Activated naive CD4-positive, alpha-beta T cell treated with anti-CD3 and anti-CD28 coated beads, Interleukin-2, amount 50 U/mL, for 16 hours (primary cell): ENCODE measurements around the gene USP43.

ENCODE experiments used
- DNase-seq: peaks from one replicate; pipeline ENCODE4 v3.0.0-alpha.2; 2020

The USP43 gene

GRCh38 chr17:9666461-9667050 is 21.2 kb downstream of the USP43 start:
- no peak for DNase-seq

DNA sequence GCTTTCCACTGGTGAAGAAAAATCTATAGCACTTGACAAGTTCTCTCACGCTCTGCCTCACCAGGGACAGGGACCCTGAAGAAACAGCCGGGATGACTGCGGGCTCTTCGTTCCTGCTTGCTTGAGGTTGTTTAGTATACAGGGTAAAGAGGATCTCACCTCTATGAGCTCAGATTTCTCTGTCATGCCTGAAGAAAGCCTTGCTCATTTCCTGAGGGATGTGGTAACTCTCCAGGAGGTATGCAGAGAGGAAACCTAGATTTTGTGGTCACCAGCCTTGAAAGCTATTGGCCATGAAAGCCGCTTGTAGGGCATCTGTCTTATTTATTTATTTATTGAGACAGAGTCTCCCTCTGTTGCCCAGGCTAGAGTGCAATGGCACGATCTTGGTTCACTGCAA is 23.2 kb downstream of the USP43 start:
- no peak for DNase-seq

DNA sequence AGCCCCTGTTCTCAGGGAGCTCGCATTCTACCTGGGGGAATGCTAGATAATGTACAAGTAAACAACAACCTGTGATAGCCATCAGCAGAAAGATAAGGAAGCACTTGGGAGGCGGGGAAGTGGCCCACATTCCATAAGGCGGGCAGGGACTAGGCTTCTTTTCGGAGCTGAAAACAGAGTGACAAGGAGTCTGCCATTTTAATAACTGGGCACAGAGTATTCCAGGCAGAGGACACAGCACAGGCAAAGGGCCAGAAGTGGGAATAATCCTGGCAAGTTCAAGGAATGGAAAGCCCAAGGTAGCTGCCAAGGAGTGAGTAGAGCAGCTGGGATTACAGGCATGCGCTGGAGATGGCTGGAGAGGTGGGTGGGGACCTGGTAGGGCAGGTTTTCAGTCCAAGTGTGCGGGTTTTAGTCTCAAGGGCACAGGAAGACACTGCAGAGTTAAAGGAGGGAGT is 24.3 kb downstream of the USP43 start:
- DNase-seq = no peak

GRCh38 chr17:9670596-9670995 is 25.3 kb downstream of the USP43 start:
- no peak for DNase-seq

DNA sequence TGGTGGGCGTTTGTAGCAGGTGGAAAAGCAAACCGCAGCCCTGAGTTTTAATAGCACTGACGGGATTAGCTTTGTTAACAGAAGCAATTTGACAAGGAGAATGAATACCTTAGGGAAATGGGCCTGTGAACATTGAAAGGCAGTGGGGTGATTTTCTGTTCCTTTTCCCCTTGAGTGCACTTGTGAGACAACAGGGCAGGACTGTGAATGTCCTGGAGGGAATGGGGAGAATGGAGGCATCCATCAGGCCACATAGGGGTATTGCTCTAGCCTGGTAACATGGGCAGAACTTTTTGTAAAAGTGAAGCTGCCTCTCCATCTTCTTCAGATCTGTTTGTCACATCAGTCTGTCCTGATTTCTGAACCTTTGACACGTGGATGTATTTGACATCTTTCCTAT is 26.2 kb downstream of the USP43 start:
- no peak for DNase-seq

- no peak for DNase-seq
Measured at GRCh38 chr17:9672266-9672665, 26.9 kb downstream of the USP43 start.

- no peak for DNase-seq
Measured at GRCh38 chr17:9672691-9673090, 27.4 kb downstream of the USP43 start.

- DNase-seq = no peak
Measured at GRCh38 chr17:9676084-9676483, 30.8 kb downstream of the USP43 start.

- no peak for DNase-seq
Measured at GRCh38 chr17:9676820-9677310, 31.5 kb downstream of the USP43 start.

GRCh38 chr17:9677411-9677810 is 32.1 kb downstream of the USP43 start:
- DNase-seq = no peak

DNA sequence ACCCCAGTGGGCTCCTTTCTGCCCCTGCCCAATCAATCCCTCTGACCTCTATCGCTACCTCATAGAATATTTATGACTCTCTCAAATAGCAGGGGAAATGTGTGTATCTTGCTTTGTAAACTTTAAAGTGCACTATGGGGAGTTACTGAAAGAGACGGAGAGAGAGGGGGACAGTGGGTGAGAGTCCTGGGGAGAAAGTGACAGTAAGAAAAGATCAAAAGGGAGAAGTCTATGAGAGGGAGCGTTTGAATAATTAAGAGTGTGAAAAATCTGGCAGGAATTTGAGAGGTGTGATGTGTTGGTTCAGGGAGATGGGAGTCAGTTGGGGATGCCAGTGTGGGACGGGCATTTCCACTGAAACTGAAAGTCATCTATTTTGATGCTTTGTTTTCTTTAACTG is 32.6 kb downstream of the USP43 start:
- no peak for DNase-seq

GRCh38 chr17:9684955-9685621 is 39.8 kb downstream of the USP43 start:
- no peak for DNase-seq

GRCh38 chr17:9693755-9694154 is 48.4 kb downstream of the USP43 start:
- no peak for DNase-seq

GRCh38 chr17:9696279-9697044 is 51.1 kb downstream of the USP43 start:
- no peak for DNase-seq

DNA sequence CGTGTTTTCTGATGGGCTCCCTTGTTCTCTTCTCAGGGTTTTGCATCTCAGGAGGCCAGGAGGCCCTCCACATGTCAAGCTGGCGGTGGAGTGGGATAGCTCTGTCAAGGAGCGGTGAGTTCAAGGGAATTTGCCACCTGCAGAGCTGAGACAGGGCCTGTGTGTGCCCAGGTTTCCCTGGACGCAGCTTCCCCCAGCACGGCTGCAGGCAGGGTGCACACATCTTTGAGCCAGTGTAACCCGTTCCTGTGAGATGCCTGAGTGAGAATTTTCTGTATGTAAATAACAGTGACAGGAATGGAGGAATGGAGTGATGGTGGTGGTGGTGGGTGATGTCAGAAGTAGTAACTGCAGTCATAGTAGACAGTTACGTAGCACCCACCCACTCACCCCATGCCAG is 54.8 kb downstream of the USP43 start:
- no peak for DNase-seq

DNA sequence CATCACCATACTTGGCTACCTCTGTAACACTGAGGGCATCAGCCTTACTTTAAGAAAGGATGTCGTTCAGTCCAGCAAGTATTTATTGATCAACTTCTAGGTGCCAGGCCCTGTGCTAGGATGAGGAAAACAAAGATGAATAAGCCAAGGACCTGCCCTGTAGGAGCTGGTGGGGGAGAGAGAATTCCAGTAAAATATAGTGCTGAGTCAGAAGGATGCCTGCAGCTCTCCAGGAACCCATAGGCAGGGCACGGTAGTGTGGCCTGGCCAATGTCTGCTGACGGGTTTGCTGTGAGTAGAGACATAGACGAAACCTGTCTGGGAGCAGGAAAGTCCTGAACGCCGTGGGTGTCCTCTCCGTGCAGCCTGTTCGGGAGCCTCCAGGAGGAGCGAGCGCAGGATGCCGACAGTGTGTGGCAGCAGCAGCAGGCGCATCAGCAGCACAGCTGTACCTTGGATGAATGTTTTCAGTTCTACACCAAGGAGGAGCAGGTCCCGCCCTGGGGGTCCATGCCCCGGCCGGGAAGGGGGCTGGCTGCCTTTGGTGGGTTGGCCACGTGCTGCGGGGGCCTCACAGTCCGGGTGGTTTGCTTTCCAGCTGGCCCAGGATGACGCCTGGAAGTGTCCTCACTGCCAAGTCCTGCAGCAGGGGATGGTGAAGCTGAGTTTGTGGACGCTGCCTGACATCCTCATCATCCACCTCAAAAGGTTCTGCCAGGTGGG is 55.6 kb downstream of the USP43 start:
- no peak for DNase-seq

DNA sequence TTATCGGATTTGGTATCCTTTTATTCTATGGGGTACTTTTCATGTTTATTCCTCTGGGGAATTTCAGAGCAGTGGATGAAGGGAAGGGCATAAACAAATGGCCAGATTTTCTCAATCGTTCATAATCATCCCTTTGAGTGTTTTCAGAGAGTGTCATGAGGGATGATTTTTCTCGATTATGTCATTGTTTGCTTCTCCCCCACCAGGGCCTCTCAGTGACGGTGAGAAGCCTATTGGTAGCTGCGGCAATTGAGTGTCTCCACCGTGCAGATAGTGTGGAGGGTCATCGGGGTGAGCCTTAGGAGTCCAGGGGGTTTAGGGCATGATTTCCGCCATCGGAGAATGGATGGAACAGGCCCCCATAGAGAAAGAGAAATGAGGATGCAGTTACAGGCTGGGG is 57.2 kb downstream of the USP43 start:
- no peak for DNase-seq

DNA sequence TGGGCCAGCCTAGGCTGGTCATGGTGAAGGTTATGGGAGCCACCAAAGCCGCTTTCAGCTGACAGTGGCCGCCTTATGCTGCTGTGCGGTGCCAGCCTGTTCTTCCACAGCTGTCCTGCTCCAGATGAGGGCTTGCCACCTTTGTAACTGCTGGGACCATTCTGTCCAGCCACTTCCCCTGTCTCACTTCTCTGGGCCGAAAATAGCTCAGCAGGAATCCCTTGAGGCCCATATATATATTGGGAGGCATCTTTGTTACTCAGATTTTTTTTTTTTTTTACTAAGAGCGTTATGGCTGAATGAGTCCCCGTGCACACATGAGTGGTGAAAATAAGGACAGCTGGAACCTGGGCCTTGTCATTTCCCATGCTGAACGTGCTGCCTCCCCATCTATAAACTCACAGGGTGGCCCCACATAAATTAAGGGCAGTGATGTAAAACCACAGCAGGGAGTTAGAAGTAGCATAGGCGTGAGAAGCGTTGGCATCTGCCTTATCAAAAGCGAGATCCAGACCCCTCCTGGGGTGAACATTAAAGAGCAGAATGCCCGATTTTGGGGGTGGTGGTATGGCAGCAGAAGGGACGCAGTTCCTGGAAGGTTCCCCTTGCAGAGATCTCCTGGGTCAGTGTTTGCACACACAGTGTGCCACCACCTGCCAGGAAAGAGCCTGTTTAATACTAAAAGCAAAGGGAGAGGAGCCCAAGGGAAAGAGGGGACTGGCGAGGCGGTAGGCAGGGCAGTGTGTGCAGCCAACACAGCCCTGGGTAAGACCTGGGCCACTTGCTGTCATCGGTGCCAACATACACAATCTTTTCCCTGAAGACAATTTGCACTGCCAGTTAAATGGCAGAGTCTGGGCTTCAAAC is 57.8 kb downstream of the USP43 start:
- DNase-seq = no peak

GRCh38 chr17:9703781-9704082 is 58.4 kb downstream of the USP43 start:
- no peak for DNase-seq

GRCh38 chr17:9705745-9706144 is 60.4 kb downstream of the USP43 start:
- DNase-seq = no peak

DNA sequence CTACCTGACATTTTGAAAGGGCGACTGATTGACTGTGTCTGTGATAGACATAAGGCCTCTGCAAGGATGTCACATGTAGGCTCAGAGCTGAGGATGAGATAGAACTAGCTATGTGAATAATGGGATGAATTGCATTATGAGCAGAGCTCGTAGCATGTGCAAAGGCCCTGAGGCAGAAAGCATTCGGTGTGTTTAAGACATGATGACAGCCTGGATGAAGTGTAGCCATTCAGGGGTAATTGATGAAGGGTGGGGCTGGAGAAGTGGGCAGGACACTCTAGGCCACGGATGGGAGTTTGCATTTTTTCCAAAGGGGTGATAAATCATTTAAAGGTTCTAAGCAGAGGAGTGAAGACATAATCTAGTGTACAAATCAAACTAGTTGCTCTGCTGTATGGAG is 62.6 kb downstream of the USP43 start:
- no peak for DNase-seq

DNA sequence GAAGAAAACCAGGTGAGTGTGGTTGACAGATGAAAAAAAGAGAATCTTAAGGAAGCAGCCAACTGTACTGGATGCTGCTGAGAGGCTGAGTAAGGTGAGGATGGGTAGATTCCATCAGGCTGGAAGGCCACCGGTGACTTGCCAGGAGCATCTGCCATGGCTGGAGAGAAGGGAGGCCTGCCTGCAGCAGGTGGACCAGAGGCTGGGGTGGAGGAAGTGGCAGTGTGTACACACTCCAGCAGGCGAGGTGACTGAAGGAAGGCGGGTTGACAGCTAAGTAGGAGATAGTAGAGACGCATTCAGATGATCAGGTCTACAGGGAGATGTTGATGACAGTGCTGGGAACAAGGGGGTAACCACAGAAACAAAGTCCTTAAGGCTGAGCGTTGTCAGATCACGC is 69.5 kb downstream of the USP43 start:
- no peak for DNase-seq
